ENCODE results near the gene TRIM39.

GRCh38 chr6:30304002-30304401 is 22.7 kb upstream of the TRIM39 start:
- TF ChIP-seq CTCF (IDR thresholded peaks at IDR 0.05) (no peak), CREB1 (CRISPR knock-in tag; IDR thresholded peaks at IDR 0.05) (no peak), ZNF512 (CRISPR knock-in tag; IDR thresholded peaks at IDR 0.05; ENCODE audit: borderline replicate concordance) (no peak), ATF6 (CRISPR knock-in tag; IDR thresholded peaks at IDR 0.05) (no peak), MLX (CRISPR knock-in tag; IDR thresholded peaks at IDR 0.05) (no peak), ZBTB21 (CRISPR knock-in tag; IDR thresholded peaks at IDR 0.05; ENCODE audit: borderline replicate concordance) (no peak), RORB (CRISPR knock-in tag; IDR thresholded peaks at IDR 0.05) (no peak)
